ENCODE results near the gene TBC1D22A. TPM values are rescaled to one million over a fixed set of nuclear protein-coding genes. Genes with fewer than 3 reads are reported as not detected.

The TBC1D22A gene
- total and polyA plus RNA-seq, 2 donors from 2014 or later, result 24.6 to 39.4 TPM

- FAIRE-seq, result no peak
- peaks cover 0 to 3% (median 3%) of the 10 kb centered on the region in 3 donors for H3K9me3 ChIP-seq (ENCODE audit: control insufficient read depth in 2 of 3, insufficient read depth in 1 of 3, low read length in 3 of 3)
- H3K9ac ChIP-seq (ENCODE audit: low read length in 3 of 3), result no peak overlapping the region
- H3K36me3 ChIP-seq (ENCODE audit: control insufficient read depth in 2 of 3, insufficient read depth in 3 of 3, low read length in 3 of 3), result peaks cover 0 to 4% (median 0%) of the 10 kb centered on the region in 3 donors
- intact Hi-C loops (cut with DNase I), result no loop called here
- TF ChIP-seq CTCF (IDR thresholded peaks at IDR 0.05; ENCODE audit: borderline replicate concordance, extremely low read depth, insufficient read depth), result no peak
- no peak overlapping the region for H3K27ac ChIP-seq (ENCODE audit: low read depth in 2 of 2, low read length in 2 of 2)
- no peak overlapping the region for H3K4me3 ChIP-seq (ENCODE audit: low read length in 3 of 3)
- DNase-seq, result peak in 1 of 5 donors; percentile 67
- H3K4me1 ChIP-seq (ENCODE audit: control insufficient read depth in 2 of 3, insufficient read depth in 2 of 3, low read depth in 1 of 3, low read length in 3 of 3), result peaks cover 0 to 6% (median 0%) of the 10 kb centered on the region in 3 donors
- H3K27me3 ChIP-seq (ENCODE audit: control insufficient read depth, insufficient read depth, low read length), result no peaks in the 10 kb centered on the region
Observed at GRCh38 chr22:46925818-46926217, 163.4 kb downstream of the TBC1D22A start.

GRCh38 chr22:46929046-46929709, 166.7 kb downstream of the TBC1D22A start:
- no peak for FAIRE-seq

GRCh38 chr22:46929710-46930204, 167.3 kb downstream of the TBC1D22A start:
- no peak for DNase-seq
- Histone ChIP-seq H3K27ac (ENCODE audit: low read depth in 2 of 2, low read length in 2 of 2) (no peak overlapping the region), H3K36me3 (ENCODE audit: control insufficient read depth in 2 of 3, insufficient read depth in 3 of 3, low read length in 3 of 3) (peaks cover 0 to 3% (median 2%) of the 10 kb centered on the region in 3 donors), H3K4me3 (ENCODE audit: low read length in 3 of 3) (no peak overlapping the region), H3K9ac (ENCODE audit: low read length in 3 of 3) (no peak overlapping the region), H3K9me3 (ENCODE audit: control insufficient read depth in 2 of 3, insufficient read depth in 1 of 3, low read length in 3 of 3) (no peaks in the 10 kb centered on the region), H3K4me1 (ENCODE audit: control insufficient read depth in 2 of 3, insufficient read depth in 2 of 3, low read depth in 1 of 3, low read length in 3 of 3) (peaks cover 0 to 6% (median 3%) of the 10 kb centered on the region in 3 donors), H3K27me3 (ENCODE audit: control insufficient read depth, insufficient read depth, low read length) (no peaks in the 10 kb centered on the region)
- TF ChIP-seq CTCF (IDR thresholded peaks at IDR 0.05; ENCODE audit: borderline replicate concordance, extremely low read depth, insufficient read depth), result no peak
- FAIRE-seq, result no peak
- intact Hi-C loops (cut with DNase I), result no loop called here

More at GRCh38 chr22:46929046-46929709, 166.7 kb downstream of the TBC1D22A start:
- intact Hi-C loops (cut with DNase I), result no loop called here
- Histone ChIP-seq H3K27me3 (ENCODE audit: control insufficient read depth, insufficient read depth, low read length) (no peaks in the 10 kb centered on the region), H3K36me3 (ENCODE audit: control insufficient read depth in 2 of 3, insufficient read depth in 3 of 3, low read length in 3 of 3) (peaks cover 0 to 3% (median 2%) of the 10 kb centered on the region in 3 donors), H3K9me3 (ENCODE audit: control insufficient read depth in 2 of 3, insufficient read depth in 1 of 3, low read length in 3 of 3) (no peaks in the 10 kb centered on the region), H3K4me3 (ENCODE audit: low read length in 3 of 3) (no peak overlapping the region), H3K27ac (ENCODE audit: low read depth in 2 of 2, low read length in 2 of 2) (no peak overlapping the region), H3K4me1 (ENCODE audit: control insufficient read depth in 2 of 3, insufficient read depth in 2 of 3, low read depth in 1 of 3, low read length in 3 of 3) (peaks cover 0 to 6% (median 0%) of the 10 kb centered on the region in 3 donors), H3K9ac (ENCODE audit: low read length in 3 of 3) (no peak overlapping the region)
- no peak for TF ChIP-seq CTCF (IDR thresholded peaks at IDR 0.05; ENCODE audit: borderline replicate concordance, extremely low read depth, insufficient read depth)
- DNase-seq, result no peak
